CD4-positive, alpha-beta T cell treated with Interleukin-17A for 1 hour (primary cell): ENCODE measurements around the gene DCC.

Source experiments
- DNase-seq: peaks from one replicate; pipeline ENCODE4 v3.0.0-alpha.2; 2020

Gene DCC

GRCh38 chr18:52610451-52611115 lies 270.6 kb downstream of the DCC start:
- DNase-seq: no peak

- DNase-seq: no peak
These were observed 272.4 kb downstream of the DCC start for GRCh38 chr18:52612406-52612805.

GRCh38 chr18:52615321-52615720 lies 275.3 kb downstream of the DCC start:
- no peak for DNase-seq

- no peak for DNase-seq
These were observed 275.9 kb downstream of the DCC start for GRCh38 chr18:52615943-52616342.

GRCh38 chr18:52617931-52618330 lies 277.9 kb downstream of the DCC start:
- DNase-seq: no peak

GRCh38 chr18:52620926-52621439 lies 281.0 kb downstream of the DCC start:
- DNase-seq: no peak

GRCh38 chr18:52624702-52625101 lies 284.7 kb downstream of the DCC start:
- DNase-seq: no peak

GRCh38 chr18:52636536-52636935 lies 296.5 kb downstream of the DCC start:
- DNase-seq: no peak

- DNase-seq: no peak
These were observed 308.2 kb downstream of the DCC start for GRCh38 chr18:52648201-52648600.

- no peak for DNase-seq
These were observed 312.4 kb downstream of the DCC start for GRCh38 chr18:52652391-52652790.

- DNase-seq: no peak
These were observed 317.2 kb downstream of the DCC start for GRCh38 chr18:52657043-52657805.

GRCh38 chr18:52667463-52668065 lies 327.6 kb downstream of the DCC start:
- DNase-seq: no peak

GRCh38 chr18:52670896-52671295 lies 330.9 kb downstream of the DCC start:
- DNase-seq: no peak

GRCh38 chr18:52678034-52678433 lies 338.0 kb downstream of the DCC start:
- DNase-seq: no peak

GRCh38 chr18:52678551-52678950 lies 338.6 kb downstream of the DCC start:
- no peak for DNase-seq

- no peak for DNase-seq
These were observed 339.4 kb downstream of the DCC start for GRCh38 chr18:52679354-52679753.

GRCh38 chr18:52682260-52682659 lies 342.3 kb downstream of the DCC start:
- DNase-seq: no peak

- no peak for DNase-seq
These were observed 345.3 kb downstream of the DCC start for GRCh38 chr18:52685316-52685715.

GRCh38 chr18:52691841-52692240 lies 351.8 kb downstream of the DCC start:
- DNase-seq: no peak

- DNase-seq: no peak
These were observed 354.8 kb downstream of the DCC start for GRCh38 chr18:52694804-52695203.

- no peak for DNase-seq
These were observed 360.1 kb downstream of the DCC start for GRCh38 chr18:52700116-52700515.

- DNase-seq: no peak
These were observed 360.8 kb downstream of the DCC start for GRCh38 chr18:52700816-52701215.

- no peak for DNase-seq
These were observed 361.4 kb downstream of the DCC start for GRCh38 chr18:52701219-52701935.
